Esophagus muscularis mucosa (tissue), 4 donors: ENCODE data around the gene PARD3B. TPM values are rescaled to one million over a fixed set of nuclear protein-coding genes. Genes with fewer than 3 reads are reported as not detected.

Experiments used
- DNase-seq: peaks from one replicate; pipeline ENCODE4 v3.0.0-alpha.2; 2017; ENCODE audit errors: extremely low spot score
- H3K27ac ChIP-seq, 4 donors: fragments of 200-600 bp; sonication (generic); replicated peaks in 1 of 4; 1 replicate in 3 of 4; 2 replicates in 1 of 4; pipeline ENCODE4 v1.5.1; 2016 to 2019; ENCODE audit warnings: mild to moderate bottlenecking in 1 of 4
- H3K27me3 ChIP-seq, 4 donors: fragments of 200-600 bp; sonication (generic); one replicate each; pipeline versions ENCODE4 v1.5.1 to v1.6.0; 2016 to 2019
- H3K36me3 ChIP-seq, 4 donors: fragments of 200-600 bp; sonication (generic); one replicate each; pipeline ENCODE4 v1.5.1; 2016 to 2019
- H3K4me1 ChIP-seq, 4 donors: fragments of 200-600 bp; sonication (generic); one replicate each; pipeline ENCODE4 v1.5.1; 2016 to 2019
- H3K4me3 ChIP-seq, 4 donors: fragments of 200-600 bp; sonication (generic); 1 replicate in 2 of 4; 2 replicates in 2 of 4; pipeline ENCODE4 v1.5.1; 2016 to 2019; ENCODE audit warnings: mild to moderate bottlenecking in 4 of 4, moderate library complexity in 1 of 4
- H3K9me3 ChIP-seq, 4 donors: fragments of 200-600 bp; sonication (generic); 1 replicate in 3 of 4; 2 replicates in 1 of 4; pipeline ENCODE4 v1.5.1; 2016 to 2019
- EP300 ChIP-seq: sonication (generic); formaldehyde crosslinking; IDR thresholded peaks from one replicate; pipeline ENCODE4 v1.6.1; 2017; ENCODE audit warnings: antibody characterized with exemption
- POLR2A ChIP-seq: fragments of 450-650 bp; IDR thresholded peaks from one replicate; pipeline ENCODE4 v1.6.1; 2017; ENCODE audit warnings: antibody characterized with exemption, moderate library complexity, mild to moderate bottlenecking, low read depth
- POLR2AphosphoS5 ChIP-seq, 2 donors: sonication (generic); formaldehyde crosslinking; IDR thresholded peaks; one replicate each; pipeline ENCODE4 v1.6.1; 2017; ENCODE audit warnings: antibody characterized with exemption in 2 of 2
- WGBS: methylation state at CpG from one replicate; pipeline ENCODE4 v1.1.5; 2018; 5-methylcytosine and 5-hydroxymethylcytosine counted together
- intact Hi-C: fragments of 100-400 bp; cut with DNase I; formaldehyde crosslinking; loops from one replicate; pipeline ENCODE4 v1.15.1; 2023
- total RNA-seq, 4 donors: library from RNA; depleted of rRNA; stranded (reverse); fragments of >200 nt; gene quantifications; one replicate each; pipeline versions ENCODE4 v1.1.0 to v1.2.1, GENCODE V29; 2016
- TF ChIP-seq, protein P1 (sequence below), 3 experiments: fragments of 200-600 bp in 2 of 3; fragments of 450-650 bp in 1 of 3; sonication (generic) in 2 of 3; IDR thresholded peaks; one replicate each; pipeline ENCODE4 v1.5.1; 2017 to 2019; ENCODE audit warnings: antibody characterized with exemption in 3 of 3, mild to moderate bottlenecking in 2 of 3, moderate library complexity in 1 of 3

The PARD3B gene
- total RNA-seq, 4 donors from 2014 or later = 24.2 to 40.8 (median 32.5) TPM

DNA sequence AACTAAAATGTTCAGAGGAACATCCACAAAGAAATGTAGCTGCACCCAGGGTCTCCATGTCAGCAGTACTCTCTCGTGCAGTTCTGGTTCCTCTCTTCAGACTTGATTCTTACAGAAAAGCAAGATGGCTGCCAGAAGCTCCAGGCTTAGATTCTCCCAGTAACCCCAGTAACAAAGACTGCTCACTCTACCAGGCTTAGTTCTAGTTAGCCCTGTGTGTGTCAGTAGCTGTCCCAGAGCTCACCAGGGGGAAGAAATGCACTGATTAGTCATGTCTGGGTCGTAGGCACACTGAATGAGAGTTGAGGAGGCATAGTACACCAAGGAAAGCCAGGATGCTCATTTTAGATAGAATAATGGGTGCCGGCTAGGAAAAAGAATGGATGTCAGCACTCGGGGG, 742.0 kb downstream of the PARD3B start:
- 92% methylated on average over 4 of the region's 4 CpGs for WGBS
- Histone ChIP-seq H3K4me1 (no peaks in the 10 kb centered on the region), H3K27ac (no peak overlapping the region), H3K36me3 (no peaks in the 10 kb centered on the region), H3K9me3 (no peaks in the 10 kb centered on the region), H3K4me3 (no peak overlapping the region), H3K27me3 (no peaks in the 10 kb centered on the region)
- DNase-seq = no peak
- TF ChIP-seq POLR2A (no peak), POLR2AphosphoS5 (IDR thresholded peaks at IDR 0.05) (no peak), EP300 (no peak)
- TF ChIP-seq, protein P1, sequence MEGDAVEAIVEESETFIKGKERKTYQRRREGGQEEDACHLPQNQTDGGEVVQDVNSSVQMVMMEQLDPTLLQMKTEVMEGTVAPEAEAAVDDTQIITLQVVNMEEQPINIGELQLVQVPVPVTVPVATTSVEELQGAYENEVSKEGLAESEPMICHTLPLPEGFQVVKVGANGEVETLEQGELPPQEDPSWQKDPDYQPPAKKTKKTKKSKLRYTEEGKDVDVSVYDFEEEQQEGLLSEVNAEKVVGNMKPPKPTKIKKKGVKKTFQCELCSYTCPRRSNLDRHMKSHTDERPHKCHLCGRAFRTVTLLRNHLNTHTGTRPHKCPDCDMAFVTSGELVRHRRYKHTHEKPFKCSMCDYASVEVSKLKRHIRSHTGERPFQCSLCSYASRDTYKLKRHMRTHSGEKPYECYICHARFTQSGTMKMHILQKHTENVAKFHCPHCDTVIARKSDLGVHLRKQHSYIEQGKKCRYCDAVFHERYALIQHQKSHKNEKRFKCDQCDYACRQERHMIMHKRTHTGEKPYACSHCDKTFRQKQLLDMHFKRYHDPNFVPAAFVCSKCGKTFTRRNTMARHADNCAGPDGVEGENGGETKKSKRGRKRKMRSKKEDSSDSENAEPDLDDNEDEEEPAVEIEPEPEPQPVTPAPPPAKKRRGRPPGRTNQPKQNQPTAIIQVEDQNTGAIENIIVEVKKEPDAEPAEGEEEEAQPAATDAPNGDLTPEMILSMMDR (IDR thresholded peaks at IDR 0.05) = no peak
- intact Hi-C loops = no loop called here

DNA sequence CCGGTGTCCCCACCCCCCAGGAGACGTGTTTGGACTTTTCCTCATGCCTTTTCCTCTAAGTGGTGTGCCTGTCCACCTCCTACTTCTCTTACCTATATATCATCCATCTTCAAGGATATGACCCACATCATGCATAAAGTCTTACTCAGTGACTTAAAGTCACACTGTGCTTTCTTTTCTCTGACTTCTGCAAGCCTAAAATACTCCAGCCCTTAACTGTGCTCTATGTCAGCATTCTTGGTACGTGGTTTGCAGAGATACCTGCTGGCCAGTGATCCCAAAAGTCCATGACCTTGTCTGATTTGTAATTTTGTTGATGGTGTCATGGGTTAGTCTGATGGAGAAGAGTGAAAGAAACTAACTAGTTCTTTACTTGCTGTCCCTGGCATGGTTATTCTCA, 743.4 kb downstream of the PARD3B start:
- Histone ChIP-seq H3K4me1 (no peaks in the 10 kb centered on the region), H3K4me3 (no peak overlapping the region), H3K9me3 (no peaks in the 10 kb centered on the region), H3K36me3 (no peaks in the 10 kb centered on the region), H3K27ac (no peak overlapping the region), H3K27me3 (no peaks in the 10 kb centered on the region)
- no peak for DNase-seq
- intact Hi-C loops = no loop called here
- no peak for TF ChIP-seq POLR2AphosphoS5 (IDR thresholded peaks at IDR 0.05)
- TF ChIP-seq, protein P1 (IDR thresholded peaks at IDR 0.05) = no peak
- no peak for TF ChIP-seq EP300
- no peak for TF ChIP-seq POLR2A
- 94% methylated on average over 3 of the region's 3 CpGs for WGBS

DNA sequence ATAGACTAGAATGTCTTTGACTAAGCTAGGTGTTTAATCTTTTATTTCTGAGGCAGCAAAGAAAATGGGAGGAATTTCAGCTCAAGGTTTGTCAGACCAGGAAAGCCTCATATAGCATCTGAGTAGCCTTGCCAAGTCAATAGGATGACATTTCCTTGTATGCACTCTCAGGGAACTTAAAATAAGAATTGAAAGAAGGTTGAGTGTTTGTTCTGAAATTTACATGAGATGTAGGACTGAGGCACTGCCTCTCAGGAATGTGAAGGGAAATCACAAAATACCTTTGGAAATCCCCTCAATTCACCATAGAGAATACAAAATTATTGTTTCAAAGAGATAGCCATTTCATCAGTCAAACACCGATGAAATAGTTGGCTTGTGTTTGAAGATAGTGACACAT, 745.0 kb downstream of the PARD3B start:
- no peak for DNase-seq
- H3K9me3 ChIP-seq = no peaks in the 10 kb centered on the region
- 85% methylated on average over 1 of the region's 1 CpG for WGBS
- H3K27me3 ChIP-seq = no peaks in the 10 kb centered on the region
- TF ChIP-seq POLR2A = no peak
- TF ChIP-seq POLR2AphosphoS5 (IDR thresholded peaks at IDR 0.05) = no peak
- TF ChIP-seq EP300 = no peak
- no peak overlapping the region for H3K27ac ChIP-seq
- no peak overlapping the region for H3K4me3 ChIP-seq
- H3K4me1 ChIP-seq = no peaks in the 10 kb centered on the region
- H3K36me3 ChIP-seq = no peaks in the 10 kb centered on the region
- intact Hi-C loops = no loop called here

DNA sequence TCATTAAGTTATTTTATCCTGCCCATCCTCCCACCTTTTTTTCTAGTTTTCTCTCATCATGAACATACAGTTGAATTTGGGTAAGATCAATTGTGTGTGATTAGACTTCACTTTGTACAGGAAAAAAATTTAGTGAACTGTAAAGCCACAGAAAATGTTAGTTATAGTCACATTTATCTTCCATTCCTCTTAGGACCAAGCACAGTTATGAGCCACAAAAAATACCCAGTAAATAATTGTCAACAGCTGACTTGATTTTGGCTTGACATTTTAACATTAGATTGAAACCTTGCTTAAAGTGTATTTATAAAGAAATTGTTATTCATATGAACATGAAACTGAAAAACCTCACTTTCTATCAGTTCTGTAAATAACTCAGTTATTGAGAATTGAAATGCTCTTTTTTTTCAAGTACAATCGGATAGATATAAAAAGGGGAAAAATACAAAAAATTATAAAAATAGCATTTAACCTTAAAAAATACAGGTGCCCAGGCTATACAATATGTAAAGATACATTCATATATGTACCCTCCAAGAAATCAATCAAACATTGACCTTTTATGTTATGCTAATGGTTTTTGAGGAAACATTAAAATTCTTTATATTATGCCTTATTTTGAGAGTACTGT, 747.5 kb downstream of the PARD3B start:
- Histone ChIP-seq H3K27ac (no peak overlapping the region), H3K36me3 (no peaks in the 10 kb centered on the region), H3K4me3 (no peak overlapping the region), H3K4me1 (no peaks in the 10 kb centered on the region), H3K27me3 (no peaks in the 10 kb centered on the region), H3K9me3 (no peaks in the 10 kb centered on the region)
- 92% methylated on average over 1 of the region's 1 CpG for WGBS
- TF ChIP-seq, protein P1 (IDR thresholded peaks at IDR 0.05) = no peak
- no peak for TF ChIP-seq EP300
- TF ChIP-seq POLR2AphosphoS5 (IDR thresholded peaks at IDR 0.05) = no peak
- no peak for TF ChIP-seq POLR2A
- intact Hi-C loops = no loop called here
- no peak for DNase-seq

DNA sequence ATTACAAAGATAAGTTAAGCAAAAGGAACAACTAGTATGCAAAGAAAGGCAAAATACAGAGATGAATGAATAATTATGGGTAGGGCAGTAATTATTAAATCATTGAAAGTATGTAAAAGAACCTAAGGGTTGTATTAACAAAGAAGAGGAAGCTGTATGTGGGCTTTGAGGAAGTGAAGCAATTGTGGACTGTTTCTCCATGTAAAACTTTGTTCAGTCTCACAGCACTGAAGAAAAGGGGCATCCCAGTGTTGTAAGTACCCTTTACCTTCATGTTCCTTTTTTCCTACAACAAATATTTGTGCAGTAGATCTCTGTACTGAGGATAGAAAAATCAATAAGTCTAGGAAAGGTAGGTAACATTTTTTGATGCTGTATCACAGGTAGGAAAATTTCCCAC, 748.3 kb downstream of the PARD3B start:
- Histone ChIP-seq H3K4me3 (no peak overlapping the region), H3K4me1 (no peaks in the 10 kb centered on the region), H3K9me3 (no peaks in the 10 kb centered on the region), H3K27ac (no peak overlapping the region), H3K36me3 (no peaks in the 10 kb centered on the region), H3K27me3 (no peaks in the 10 kb centered on the region)
- intact Hi-C loops = no loop called here
- TF ChIP-seq, protein P1 (IDR thresholded peaks at IDR 0.05) = no peak
- no peak for TF ChIP-seq POLR2A
- no peak for TF ChIP-seq POLR2AphosphoS5 (IDR thresholded peaks at IDR 0.05)
- no peak for TF ChIP-seq EP300
- no peak for DNase-seq
